Measurements from ENCODE around the gene SPX.

SPX gene

GRCh38 chr12:21538061-21538653, 12.1 kb downstream of the SPX start:
- no peak overlapping the region for H3K4me3 ChIP-seq
- DNase-seq (ENCODE audit: low spot score) = no peak
- H3K27ac ChIP-seq = no peak overlapping the region
- TF ChIP-seq, protein P1, sequence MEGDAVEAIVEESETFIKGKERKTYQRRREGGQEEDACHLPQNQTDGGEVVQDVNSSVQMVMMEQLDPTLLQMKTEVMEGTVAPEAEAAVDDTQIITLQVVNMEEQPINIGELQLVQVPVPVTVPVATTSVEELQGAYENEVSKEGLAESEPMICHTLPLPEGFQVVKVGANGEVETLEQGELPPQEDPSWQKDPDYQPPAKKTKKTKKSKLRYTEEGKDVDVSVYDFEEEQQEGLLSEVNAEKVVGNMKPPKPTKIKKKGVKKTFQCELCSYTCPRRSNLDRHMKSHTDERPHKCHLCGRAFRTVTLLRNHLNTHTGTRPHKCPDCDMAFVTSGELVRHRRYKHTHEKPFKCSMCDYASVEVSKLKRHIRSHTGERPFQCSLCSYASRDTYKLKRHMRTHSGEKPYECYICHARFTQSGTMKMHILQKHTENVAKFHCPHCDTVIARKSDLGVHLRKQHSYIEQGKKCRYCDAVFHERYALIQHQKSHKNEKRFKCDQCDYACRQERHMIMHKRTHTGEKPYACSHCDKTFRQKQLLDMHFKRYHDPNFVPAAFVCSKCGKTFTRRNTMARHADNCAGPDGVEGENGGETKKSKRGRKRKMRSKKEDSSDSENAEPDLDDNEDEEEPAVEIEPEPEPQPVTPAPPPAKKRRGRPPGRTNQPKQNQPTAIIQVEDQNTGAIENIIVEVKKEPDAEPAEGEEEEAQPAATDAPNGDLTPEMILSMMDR (IDR thresholded peaks at IDR 0.05) = no peak

GRCh38 chr12:21539797-21540196, 13.7 kb downstream of the SPX start:
- no peak overlapping the region for H3K4me3 ChIP-seq
- DNase-seq (ENCODE audit: low spot score) = no peak
- TF ChIP-seq, protein P1 (IDR thresholded peaks at IDR 0.05) = no peak
- no peak overlapping the region for H3K27ac ChIP-seq

- no peak overlapping the region for H3K27ac ChIP-seq
- TF ChIP-seq, protein P1 (IDR thresholded peaks at IDR 0.05) = no peak
- no peak for DNase-seq (ENCODE audit: low spot score)
- H3K4me3 ChIP-seq = no peak overlapping the region
Observed at GRCh38 chr12:21541773-21542172, 15.7 kb downstream of the SPX start.

DNA sequence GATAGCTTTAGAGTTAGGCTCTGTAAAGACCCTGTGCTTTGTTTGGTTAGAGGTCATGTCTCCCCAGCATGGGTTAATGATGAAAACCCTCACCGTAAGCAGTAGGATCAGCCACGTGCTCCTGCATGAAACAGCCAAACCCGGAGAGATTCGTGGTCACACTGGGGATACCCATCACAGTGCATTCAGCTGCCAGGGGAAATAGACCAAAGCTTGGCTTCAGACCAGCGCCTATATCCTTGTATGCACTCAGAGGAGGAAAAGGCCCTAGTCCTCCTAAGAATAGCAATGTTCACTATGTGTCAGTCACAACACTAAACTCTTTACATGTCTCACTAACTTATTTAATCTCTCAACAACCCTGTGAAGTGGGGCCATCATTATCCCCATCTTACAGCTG, 16.3 kb downstream of the SPX start:
- DNase-seq (ENCODE audit: low spot score) = no peak
- Histone ChIP-seq H3K27ac (no peak overlapping the region), H3K4me3 (no peak overlapping the region)
- TF ChIP-seq, protein P1 (IDR thresholded peaks at IDR 0.05) = no peak

GRCh38 chr12:21543151-21543550, 17.1 kb downstream of the SPX start:
- Histone ChIP-seq H3K27ac (no peak overlapping the region), H3K4me3 (no peak overlapping the region)
- DNase-seq (ENCODE audit: low spot score) = no peak
- TF ChIP-seq, protein P1 (IDR thresholded peaks at IDR 0.05) = no peak

GRCh38 chr12:21545557-21545956, 19.5 kb downstream of the SPX start:
- TF ChIP-seq, protein P1 (IDR thresholded peaks at IDR 0.05) = no peak

GRCh38 chr12:21546716-21547115, 20.6 kb downstream of the SPX start:
- no peak overlapping the region for H3K27ac ChIP-seq
- DNase-seq (ENCODE audit: low spot score) = no peak
- TF ChIP-seq, protein P1 (IDR thresholded peaks at IDR 0.05) = no peak
- H3K4me3 ChIP-seq = no peak overlapping the region

More at GRCh38 chr12:21545557-21545956, 19.5 kb downstream of the SPX start:
- H3K4me3 ChIP-seq = no peak overlapping the region
- DNase-seq (ENCODE audit: low spot score) = no peak
- no peak overlapping the region for H3K27ac ChIP-seq

All from coronary artery (tissue), 2 donors.